LNCaP clone FGC (cell line): ENCODE results near the gene RPF1.
"Not testable (repeated sequence)": the region's sequence is repeated elsewhere in the genome, so short reads cannot be mapped to it uniquely, and the experiment has no call there.

Source experiments
- DNase-seq: peaks from one replicate; pipeline ENCODE4 v3.0.0-alpha.2; 2011; ENCODE audit warnings: low read depth
- H3K4me3 ChIP-seq: 2 replicates; pipeline ENCODE4 v1.5.1; 2011; ENCODE audit warnings: mild to moderate bottlenecking, low read depth, low read length, control low read depth
- TF ChIP-seq, protein P1 (sequence below): IDR thresholded peaks from 2 replicates; pipeline ENCODE4 v1.5.1; 2012; ENCODE audit warnings: mild to moderate bottlenecking; ENCODE audit not compliant: control insufficient read depth, insufficient read depth; ENCODE audit errors: extremely low read depth

Gene RPF1

DNA sequence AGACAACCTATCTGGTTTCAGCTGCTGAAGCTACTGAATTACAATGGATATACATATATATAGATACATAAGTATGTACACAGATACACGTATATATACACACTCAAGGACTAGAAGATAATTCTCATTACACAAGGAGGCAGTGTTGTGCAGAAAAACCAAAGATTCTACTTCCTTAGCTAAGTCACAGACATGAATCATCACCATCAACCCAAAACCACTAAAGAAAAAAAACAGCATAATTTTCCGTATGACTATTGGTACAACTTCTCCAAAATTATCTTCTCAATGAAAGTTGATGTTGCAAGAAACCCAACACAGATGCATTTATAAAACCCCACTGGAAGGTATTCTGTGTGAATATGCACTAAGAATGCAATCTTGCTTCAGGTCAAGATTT, 36.8 kb upstream of the RPF1 start:
- H3K4me3 ChIP-seq = no peak overlapping the region
- TF ChIP-seq, protein P1, sequence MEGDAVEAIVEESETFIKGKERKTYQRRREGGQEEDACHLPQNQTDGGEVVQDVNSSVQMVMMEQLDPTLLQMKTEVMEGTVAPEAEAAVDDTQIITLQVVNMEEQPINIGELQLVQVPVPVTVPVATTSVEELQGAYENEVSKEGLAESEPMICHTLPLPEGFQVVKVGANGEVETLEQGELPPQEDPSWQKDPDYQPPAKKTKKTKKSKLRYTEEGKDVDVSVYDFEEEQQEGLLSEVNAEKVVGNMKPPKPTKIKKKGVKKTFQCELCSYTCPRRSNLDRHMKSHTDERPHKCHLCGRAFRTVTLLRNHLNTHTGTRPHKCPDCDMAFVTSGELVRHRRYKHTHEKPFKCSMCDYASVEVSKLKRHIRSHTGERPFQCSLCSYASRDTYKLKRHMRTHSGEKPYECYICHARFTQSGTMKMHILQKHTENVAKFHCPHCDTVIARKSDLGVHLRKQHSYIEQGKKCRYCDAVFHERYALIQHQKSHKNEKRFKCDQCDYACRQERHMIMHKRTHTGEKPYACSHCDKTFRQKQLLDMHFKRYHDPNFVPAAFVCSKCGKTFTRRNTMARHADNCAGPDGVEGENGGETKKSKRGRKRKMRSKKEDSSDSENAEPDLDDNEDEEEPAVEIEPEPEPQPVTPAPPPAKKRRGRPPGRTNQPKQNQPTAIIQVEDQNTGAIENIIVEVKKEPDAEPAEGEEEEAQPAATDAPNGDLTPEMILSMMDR = peak; percentile 52
- peak; percentile 54 for DNase-seq

DNA sequence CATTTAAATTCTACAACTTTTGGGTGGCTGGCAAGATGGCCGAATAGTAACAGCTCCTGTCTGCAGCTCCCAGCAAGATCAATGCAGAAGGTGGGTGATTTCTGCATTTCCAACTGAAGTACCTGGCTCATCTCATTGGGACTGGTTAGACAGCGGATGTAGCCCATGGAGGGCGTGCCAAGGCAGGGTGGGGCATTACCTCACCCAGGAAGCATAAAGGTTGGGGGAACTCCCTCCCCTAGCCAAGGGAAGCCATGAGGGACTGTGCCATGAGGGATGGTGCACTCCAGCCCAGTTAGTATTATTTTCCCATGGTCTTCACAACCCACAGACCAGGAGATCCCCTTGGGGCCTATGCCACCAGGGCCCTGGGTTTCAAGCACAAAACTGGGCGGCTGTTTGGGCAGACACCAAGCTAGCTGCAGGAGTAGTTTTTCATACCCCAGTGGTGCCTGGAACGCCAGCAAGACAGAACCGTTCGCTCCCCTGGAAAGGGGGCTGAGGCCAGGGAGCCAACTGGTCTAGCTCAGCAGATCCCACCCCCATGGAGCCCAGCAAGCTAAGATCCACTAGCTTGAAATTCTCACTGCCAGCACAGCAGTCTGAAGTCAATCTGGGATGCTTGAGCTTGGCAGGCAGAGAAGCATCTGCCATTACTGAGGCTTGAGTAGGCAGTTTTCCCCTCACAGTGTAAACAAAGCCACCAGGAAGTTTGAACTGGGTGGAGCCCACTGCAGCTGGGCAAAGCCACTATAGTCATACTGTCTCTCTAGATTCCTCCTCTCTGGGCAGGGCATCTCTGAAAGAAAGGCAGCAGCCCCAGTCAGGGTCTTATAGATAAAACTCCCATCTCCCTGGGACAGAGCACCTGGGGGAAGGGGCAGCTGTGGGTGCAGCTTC, 36.1 kb upstream of the RPF1 start:
- H3K4me3 ChIP-seq = not testable (repeated sequence)
- peak; percentile 3 for DNase-seq

DNA sequence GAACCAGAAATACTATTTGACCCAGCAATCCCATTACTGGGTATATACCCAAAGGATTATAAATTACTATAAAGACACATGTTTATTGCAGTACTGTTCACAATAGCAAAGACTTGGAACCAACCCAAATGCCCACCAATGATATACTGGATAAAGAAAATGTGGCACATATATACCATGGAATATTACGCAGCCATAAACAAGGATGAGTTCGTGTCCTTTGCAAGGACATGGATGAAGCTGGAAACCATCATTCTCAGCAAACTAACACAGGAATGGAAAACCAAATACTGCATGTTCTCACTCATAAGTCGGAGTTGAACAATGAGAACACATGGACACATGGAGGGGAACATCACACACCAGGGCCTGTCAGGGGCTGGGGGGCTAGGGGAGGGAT, 30.4 kb upstream of the RPF1 start:
- not testable (repeated sequence) for DNase-seq

GRCh38 chr1:84450910-84451309, 28.2 kb upstream of the RPF1 start:
- DNase-seq = no peak
- no peak overlapping the region for H3K4me3 ChIP-seq
- TF ChIP-seq, protein P1 = no peak

More for the DNA sequence above, 30.4 kb upstream of the RPF1 start:
- H3K4me3 ChIP-seq = not testable (repeated sequence)

DNA sequence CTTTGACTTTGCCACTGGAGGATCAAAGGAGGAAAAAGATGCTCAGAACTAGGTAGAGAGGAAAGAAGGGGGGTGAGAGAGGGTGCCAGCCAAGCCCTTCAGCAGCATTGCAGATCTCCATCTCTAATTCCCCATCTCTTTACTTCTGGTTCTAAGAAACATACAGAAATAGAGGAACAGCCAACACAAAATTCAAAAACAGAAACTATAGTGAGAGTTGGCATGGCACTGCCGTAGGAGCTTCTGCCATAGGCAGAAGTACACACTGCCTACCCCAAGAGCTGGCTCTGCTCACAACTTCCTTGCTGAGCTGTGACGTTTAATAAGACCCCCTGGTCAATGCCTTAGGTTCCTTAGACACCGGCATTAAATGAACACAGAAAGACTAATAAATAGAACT, 26.6 kb upstream of the RPF1 start:
- TF ChIP-seq, protein P1 = no peak
- no peak for DNase-seq
- no peak overlapping the region for H3K4me3 ChIP-seq

- TF ChIP-seq, protein P1 = no peak
- no peak overlapping the region for H3K4me3 ChIP-seq
- no peak for DNase-seq
Measured at GRCh38 chr1:84462118-84462517, 16.9 kb upstream of the RPF1 start.

GRCh38 chr1:84467298-84467697, 11.8 kb upstream of the RPF1 start:
- DNase-seq = no peak
- no peak overlapping the region for H3K4me3 ChIP-seq
- TF ChIP-seq, protein P1 = no peak

DNA sequence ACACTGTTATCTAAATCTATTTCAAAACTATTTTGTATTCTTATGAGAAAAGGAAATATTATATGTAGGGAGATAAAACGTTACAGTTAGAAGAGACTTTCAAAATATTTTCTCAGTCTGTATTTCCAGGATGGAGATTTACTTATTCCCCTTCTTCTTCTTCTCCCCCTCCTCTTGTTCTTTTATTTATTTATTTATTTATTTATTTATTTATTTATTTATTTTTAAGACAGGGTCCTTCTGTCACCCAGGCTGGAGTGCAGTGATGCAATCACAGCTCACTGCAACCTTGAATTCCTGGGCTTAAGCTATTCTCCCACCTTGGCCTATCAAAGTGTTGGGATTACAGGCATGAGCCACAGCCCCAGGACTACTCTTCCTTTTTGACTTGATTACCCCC, 2.8 kb upstream of the RPF1 start:
- TF ChIP-seq, protein P1 = no peak
- H3K4me3 ChIP-seq = no peak overlapping the region
- no peak for DNase-seq
